HepG2 (cell line): ENCODE measurements around the gene ARMH3. TPM values are rescaled to one million over a fixed set of nuclear protein-coding genes. Genes with fewer than 3 reads are reported as not detected.

Experiments
- ARNTL ChIP-seq: sonication (generic); formaldehyde crosslinking; IDR thresholded peaks from 2 replicates; pipeline ENCODE4 v1.4.0; 2020; ENCODE audit warnings: mild to moderate bottlenecking, missing genetic modification reagents
- IRF2 ChIP-seq: IDR thresholded peaks from 2 replicates; pipeline ENCODE4 v1.6.1; 2018; ENCODE audit warnings: missing genetic modification reagents, missing compliant biosample characterization
- MYNN ChIP-seq: sonication (generic); formaldehyde crosslinking; IDR thresholded peaks from 2 replicates; pipeline ENCODE4 v1.4.0; 2020; ENCODE audit warnings: mild to moderate bottlenecking, low read depth, missing genetic modification reagents
- NFKB2 ChIP-seq: sonication (generic); formaldehyde crosslinking; IDR thresholded peaks from 2 replicates; pipeline ENCODE4 v1.4.0; 2020; ENCODE audit warnings: missing genetic modification reagents, borderline replicate concordance
- ZNF577 ChIP-seq: sonication (generic); formaldehyde crosslinking; IDR thresholded peaks from 2 replicates; pipeline ENCODE4 v1.4.0; 2020; ENCODE audit warnings: mild to moderate bottlenecking, low read depth, missing genetic modification reagents, borderline replicate concordance
- polyA plus RNA-seq, 8 experiments: library from polyadenylated mRNA; depleted of rRNA in 3 of 8; stranded (reverse) in 7 of 8; unstranded in 1 of 8; fragments of >200 nt; fragmentation: Illumina TruSeq in 4 of 8; extraction: Trizol in 4 of 8; gene quantifications; 2 replicates each; pipeline versions ENCODE4 v1.2.1 to v1.2.3, GENCODE V29; 2011 to 2016; ENCODE audit warnings: low read depth in 4 of 8, missing spikeins in 1 of 8, mixed read lengths in 1 of 8; ENCODE audit not compliant: insufficient read depth in 1 of 8
- total RNA-seq, 5 experiments: library from RNA; depleted of rRNA; stranded (reverse); fragments of >200 nt; fragmentation: Illumina TruSeq; extraction: Trizol; gene quantifications; 2 replicates each; pipeline ENCODE4 v1.2.3, GENCODE V29; 2016; ENCODE audit warnings: low read depth in 1 of 5
- TF ChIP-seq, protein P1 (sequence below): sonication (generic); formaldehyde crosslinking; conservative IDR thresholded peaks from 2 replicates; pipeline ENCODE4 v1.4.0; 2020; ENCODE audit warnings: missing genetic modification reagents
- TF ChIP-seq, protein P2 (sequence below): sonication (generic); formaldehyde crosslinking; IDR thresholded peaks from 2 replicates; pipeline ENCODE4 v1.9.0; 2022; ENCODE audit warnings: missing genetic modification reagents, mild to moderate bottlenecking, borderline replicate concordance
- TF ChIP-seq, protein P3 (sequence below): sonication (generic); formaldehyde crosslinking; IDR thresholded peaks from one replicate; pipeline ENCODE4 v1.5.1; 2020; ENCODE audit warnings: mild to moderate bottlenecking, missing genetic modification reagents; ENCODE audit errors: not compliant biosample characterization
- TF ChIP-seq, protein P4 (sequence below): sonication (generic); IDR thresholded peaks from 2 replicates; pipeline ENCODE4 v1.6.1; 2016; ENCODE audit warnings: low read depth, borderline replicate concordance

The ARMH3 gene
- total and polyA plus RNA-seq, 2 of the 13 experiments (the other 11 are each of a cell fraction or from before 2014, with no cell fraction given), result 8.4 to 16.9 TPM

DNA sequence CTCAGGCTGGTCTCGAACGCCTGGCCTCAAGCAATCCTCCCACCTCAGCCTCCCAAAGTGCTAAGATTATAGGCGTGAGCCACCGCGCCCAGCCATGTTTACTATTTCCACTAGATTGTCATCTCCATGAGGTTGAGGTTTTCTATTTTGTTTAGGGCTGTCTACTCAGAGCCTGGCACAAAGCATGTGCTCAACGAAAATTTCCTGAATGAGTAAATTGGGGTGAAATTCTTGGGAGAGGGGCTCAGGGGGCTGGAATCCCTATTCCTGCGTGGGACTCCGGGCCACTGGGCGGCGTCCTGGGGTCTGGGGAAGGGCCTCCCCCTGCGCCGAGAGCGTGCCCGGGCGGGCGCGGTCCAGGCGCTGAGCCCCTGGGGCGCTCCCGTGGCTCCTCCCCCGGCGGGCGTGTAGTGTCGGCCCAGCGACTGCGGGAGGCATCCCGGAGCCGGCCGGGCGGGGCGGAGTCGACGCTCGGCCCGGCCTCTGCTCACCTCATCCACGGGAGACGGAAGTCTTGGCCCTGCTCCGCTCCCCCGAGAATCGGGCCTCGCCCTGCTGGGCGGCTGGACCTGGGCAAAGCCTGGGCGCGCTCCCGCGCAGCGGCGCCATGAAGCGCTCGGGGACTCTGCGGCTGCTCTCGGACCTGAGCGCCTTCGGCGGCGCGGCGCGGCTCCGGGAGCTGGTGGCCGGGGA lies 9.0 kb upstream of the ARMH3 start, which contains the start of gene HPS6 (continued):
- TF ChIP-seq ZNF577 (CRISPR knock-in tag) (no peak), IRF2 (0 out of 2 replicates have a peak, but pooled peaks have one; percentile 51), MYNN (CRISPR knock-in tag) (no peak), ARNTL (CRISPR knock-in tag) (peak; percentile 37; the same call in 1 of the 2 replicates), NFKB2 (CRISPR knock-in tag) (peak; percentile 67; the same call in 1 of the 2 replicates)
- TF ChIP-seq, protein P1, sequence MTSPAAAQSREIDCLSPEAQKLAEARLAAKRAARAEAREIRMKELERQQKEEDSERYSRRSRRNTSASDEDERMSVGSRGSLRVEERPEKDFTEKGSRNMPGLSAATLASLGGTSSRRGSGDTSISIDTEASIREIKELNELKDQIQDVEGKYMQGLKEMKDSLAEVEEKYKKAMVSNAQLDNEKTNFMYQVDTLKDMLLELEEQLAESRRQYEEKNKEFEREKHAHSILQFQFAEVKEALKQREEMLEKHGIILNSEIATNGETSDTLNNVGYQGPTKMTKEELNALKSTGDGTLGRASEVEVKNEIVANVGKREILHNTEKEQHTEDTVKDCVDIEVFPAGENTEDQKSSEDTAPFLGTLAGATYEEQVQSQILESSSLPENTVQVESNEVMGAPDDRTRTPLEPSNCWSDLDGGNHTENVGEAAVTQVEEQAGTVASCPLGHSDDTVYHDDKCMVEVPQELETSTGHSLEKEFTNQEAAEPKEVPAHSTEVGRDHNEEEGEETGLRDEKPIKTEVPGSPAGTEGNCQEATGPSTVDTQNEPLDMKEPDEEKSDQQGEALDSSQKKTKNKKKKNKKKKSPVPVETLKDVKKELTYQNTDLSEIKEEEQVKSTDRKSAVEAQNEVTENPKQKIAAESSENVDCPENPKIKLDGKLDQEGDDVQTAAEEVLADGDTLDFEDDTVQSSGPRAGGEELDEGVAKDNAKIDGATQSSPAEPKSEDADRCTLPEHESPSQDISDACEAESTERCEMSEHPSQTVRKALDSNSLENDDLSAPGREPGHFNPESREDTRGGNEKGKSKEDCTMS (CRISPR knock-in tag), result no peak
- TF ChIP-seq, protein P2, sequence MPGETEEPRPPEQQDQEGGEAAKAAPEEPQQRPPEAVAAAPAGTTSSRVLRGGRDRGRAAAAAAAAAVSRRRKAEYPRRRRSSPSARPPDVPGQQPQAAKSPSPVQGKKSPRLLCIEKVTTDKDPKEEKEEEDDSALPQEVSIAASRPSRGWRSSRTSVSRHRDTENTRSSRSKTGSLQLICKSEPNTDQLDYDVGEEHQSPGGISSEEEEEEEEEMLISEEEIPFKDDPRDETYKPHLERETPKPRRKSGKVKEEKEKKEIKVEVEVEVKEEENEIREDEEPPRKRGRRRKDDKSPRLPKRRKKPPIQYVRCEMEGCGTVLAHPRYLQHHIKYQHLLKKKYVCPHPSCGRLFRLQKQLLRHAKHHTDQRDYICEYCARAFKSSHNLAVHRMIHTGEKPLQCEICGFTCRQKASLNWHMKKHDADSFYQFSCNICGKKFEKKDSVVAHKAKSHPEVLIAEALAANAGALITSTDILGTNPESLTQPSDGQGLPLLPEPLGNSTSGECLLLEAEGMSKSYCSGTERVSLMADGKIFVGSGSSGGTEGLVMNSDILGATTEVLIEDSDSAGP (CRISPR knock-in tag), result peak; percentile 67; the same call in 1 of the 2 replicates
- TF ChIP-seq, protein P3, sequence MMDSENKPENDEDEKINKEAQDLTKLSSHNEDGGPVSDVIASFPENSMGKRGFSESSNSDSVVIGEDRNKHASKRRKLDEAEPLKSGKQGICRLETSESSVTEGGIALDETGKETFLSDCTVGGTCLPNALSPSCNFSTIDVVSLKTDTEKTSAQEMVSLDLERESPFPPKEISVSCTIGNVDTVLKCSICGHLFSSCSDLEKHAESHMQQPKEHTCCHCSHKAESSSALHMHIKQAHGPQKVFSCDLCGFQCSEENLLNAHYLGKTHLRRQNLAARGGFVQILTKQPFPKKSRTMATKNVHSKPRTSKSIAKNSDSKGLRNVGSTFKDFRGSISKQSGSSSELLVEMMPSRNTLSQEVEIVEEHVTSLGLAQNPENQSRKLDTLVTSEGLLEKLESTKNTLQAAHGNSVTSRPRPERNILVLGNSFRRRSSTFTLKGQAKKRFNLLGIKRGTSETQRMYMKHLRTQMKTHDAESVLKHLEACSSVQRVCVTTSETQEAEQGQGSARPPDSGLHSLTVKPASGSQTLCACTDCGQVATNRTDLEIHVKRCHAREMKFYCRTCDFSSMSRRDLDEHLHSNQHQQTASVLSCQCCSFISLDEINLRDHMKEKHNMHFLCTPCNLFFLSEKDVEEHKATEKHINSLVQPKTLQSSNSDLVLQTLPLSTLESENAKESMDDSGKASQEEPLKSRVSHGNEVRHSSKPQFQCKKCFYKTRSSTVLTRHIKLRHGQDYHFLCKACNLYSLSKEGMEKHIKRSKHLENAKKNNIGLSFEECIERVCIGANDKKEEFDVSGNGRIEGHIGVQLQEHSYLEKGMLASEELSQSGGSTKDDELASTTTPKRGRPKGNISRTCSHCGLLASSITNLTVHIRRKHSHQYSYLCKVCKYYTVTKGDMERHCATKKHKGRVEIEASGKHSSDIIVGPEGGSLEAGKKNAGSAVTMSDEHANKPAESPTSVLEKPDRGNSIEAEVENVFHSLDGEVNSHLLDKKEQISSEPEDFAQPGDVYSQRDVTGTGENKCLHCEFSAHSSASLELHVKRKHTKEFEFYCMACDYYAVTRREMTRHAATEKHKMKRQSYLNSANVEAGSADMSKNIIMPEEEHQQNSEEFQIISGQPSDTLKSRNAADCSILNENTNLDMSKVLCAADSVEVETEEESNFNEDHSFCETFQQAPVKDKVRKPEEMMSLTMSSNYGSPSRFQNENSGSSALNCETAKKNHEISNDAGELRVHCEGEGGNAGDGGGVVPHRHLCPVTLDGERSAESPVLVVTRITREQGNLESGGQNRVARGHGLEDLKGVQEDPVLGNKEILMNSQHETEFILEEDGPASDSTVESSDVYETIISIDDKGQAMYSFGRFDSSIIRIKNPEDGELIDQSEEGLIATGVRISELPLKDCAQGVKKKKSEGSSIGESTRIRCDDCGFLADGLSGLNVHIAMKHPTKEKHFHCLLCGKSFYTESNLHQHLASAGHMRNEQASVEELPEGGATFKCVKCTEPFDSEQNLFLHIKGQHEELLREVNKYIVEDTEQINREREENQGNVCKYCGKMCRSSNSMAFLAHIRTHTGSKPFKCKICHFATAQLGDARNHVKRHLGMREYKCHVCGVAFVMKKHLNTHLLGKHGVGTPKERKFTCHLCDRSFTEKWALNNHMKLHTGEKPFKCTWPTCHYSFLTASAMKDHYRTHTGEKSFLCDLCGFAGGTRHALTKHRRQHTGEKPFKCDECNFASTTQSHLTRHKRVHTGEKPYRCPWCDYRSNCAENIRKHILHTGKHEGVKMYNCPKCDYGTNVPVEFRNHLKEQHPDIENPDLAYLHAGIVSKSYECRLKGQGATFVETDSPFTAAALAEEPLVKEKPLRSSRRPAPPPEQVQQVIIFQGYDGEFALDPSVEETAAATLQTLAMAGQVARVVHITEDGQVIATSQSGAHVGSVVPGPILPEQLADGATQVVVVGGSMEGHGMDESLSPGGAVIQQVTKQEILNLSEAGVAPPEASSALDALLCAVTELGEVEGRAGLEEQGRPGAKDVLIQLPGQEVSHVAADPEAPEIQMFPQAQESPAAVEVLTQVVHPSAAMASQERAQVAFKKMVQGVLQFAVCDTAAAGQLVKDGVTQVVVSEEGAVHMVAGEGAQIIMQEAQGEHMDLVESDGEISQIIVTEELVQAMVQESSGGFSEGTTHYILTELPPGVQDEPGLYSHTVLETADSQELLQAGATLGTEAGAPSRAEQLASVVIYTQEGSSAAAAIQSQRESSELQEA (CRISPR knock-in tag), result peak; percentile 67
- TF ChIP-seq, protein P4, sequence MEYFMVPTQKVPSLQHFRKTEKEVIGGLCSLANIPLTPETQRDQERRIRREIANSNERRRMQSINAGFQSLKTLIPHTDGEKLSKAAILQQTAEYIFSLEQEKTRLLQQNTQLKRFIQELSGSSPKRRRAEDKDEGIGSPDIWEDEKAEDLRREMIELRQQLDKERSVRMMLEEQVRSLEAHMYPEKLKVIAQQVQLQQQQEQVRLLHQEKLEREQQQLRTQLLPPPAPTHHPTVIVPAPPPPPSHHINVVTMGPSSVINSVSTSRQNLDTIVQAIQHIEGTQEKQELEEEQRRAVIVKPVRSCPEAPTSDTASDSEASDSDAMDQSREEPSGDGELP, result peak; percentile 11; the same call in 1 of the 2 replicates
